Measurements from ENCODE around the gene MAP3K15.
"Not testable (repeated sequence)": the region's sequence is repeated elsewhere in the genome, so short reads cannot be mapped to it uniquely, and the experiment has no call there.

MAP3K15 gene

GRCh38 chrX:19515615-19516105 is 352 bp upstream of the MAP3K15 start:
- TF ChIP-seq CTCF (IDR thresholded peaks at IDR 0.05; ENCODE audit: low read depth, low read length) = no peak
- DNase-seq (ENCODE audit: low read depth in 2 of 2) = no peak
- H3K4me3 ChIP-seq (replicated peaks in 1 of 2; ENCODE audit: low read depth in 2 of 2, low read length in 2 of 2) = no peak overlapping the region

- TF ChIP-seq CTCF (IDR thresholded peaks at IDR 0.05; ENCODE audit: low read depth, low read length) = no peak
- H3K4me3 ChIP-seq (replicated peaks in 1 of 2; ENCODE audit: low read depth in 2 of 2, low read length in 2 of 2) = no peak overlapping the region
- DNase-seq (ENCODE audit: low read depth in 2 of 2) = no peak
Measured at GRCh38 chrX:19513383-19513782, 1.9 kb downstream of the MAP3K15 start.

GRCh38 chrX:19512961-19513360 is 2.3 kb downstream of the MAP3K15 start:
- DNase-seq (ENCODE audit: low read depth in 2 of 2) = no peak
- H3K4me3 ChIP-seq (replicated peaks in 1 of 2; ENCODE audit: low read depth in 2 of 2, low read length in 2 of 2) = no peak overlapping the region
- TF ChIP-seq CTCF (IDR thresholded peaks at IDR 0.05; ENCODE audit: low read depth, low read length) = no peak

- DNase-seq (ENCODE audit: low read depth in 2 of 2) = no peak
- TF ChIP-seq CTCF (IDR thresholded peaks at IDR 0.05; ENCODE audit: low read depth, low read length) = no peak
Measured at GRCh38 chrX:19512359-19512758, 2.9 kb downstream of the MAP3K15 start.

GRCh38 chrX:19511796-19512195 is 3.5 kb downstream of the MAP3K15 start:
- not testable (repeated sequence) for DNase-seq (ENCODE audit: low read depth in 2 of 2); H3K4me3 ChIP-seq (replicated peaks in 1 of 2; ENCODE audit: low read depth in 2 of 2, low read length in 2 of 2)

More at GRCh38 chrX:19512359-19512758, 2.9 kb downstream of the MAP3K15 start:
- no peak overlapping the region for H3K4me3 ChIP-seq (replicated peaks in 1 of 2; ENCODE audit: low read depth in 2 of 2, low read length in 2 of 2)

GRCh38 chrX:19496711-19497110 is 18.6 kb downstream of the MAP3K15 start:
- no peak for TF ChIP-seq CTCF (IDR thresholded peaks at IDR 0.05; ENCODE audit: low read depth, low read length)
- H3K4me3 ChIP-seq (replicated peaks in 1 of 2; ENCODE audit: low read depth in 2 of 2, low read length in 2 of 2) = no peak overlapping the region
- no peak for DNase-seq (ENCODE audit: low read depth in 2 of 2)

GRCh38 chrX:19487520-19488200 is 27.6 kb downstream of the MAP3K15 start:
- no peak for DNase-seq (ENCODE audit: low read depth in 2 of 2)
- TF ChIP-seq CTCF (IDR thresholded peaks at IDR 0.05; ENCODE audit: low read depth, low read length) = no peak
- H3K4me3 ChIP-seq (replicated peaks in 1 of 2; ENCODE audit: low read depth in 2 of 2, low read length in 2 of 2) = no peak overlapping the region
